Measurements from ENCODE around the gene NSFL1C.
"Not testable (repeated sequence)": the region's sequence is repeated elsewhere in the genome, so short reads cannot be mapped to it uniquely, and the experiment has no call there.

NSFL1C gene

GRCh38 chr20:1466211-1467081 is at the start of gene NSFL1C:
TSS of gene NSFL1C (minus strand) at chr20:1466849. CDS start at chr20:1466824, 25 bp downstream.
- FAIRE-seq (peak; percentile 26), DNase-seq (ENCODE audit: insufficient read length, low spot score) (peak; percentile 90)

- FAIRE-seq, result no peak
- no peak for DNase-seq (ENCODE audit: insufficient read length, low spot score)
Observed at GRCh38 chr20:1513801-1514200, 47.2 kb upstream of the NSFL1C start.

- FAIRE-seq (peak; percentile 9), DNase-seq (ENCODE audit: insufficient read length, low spot score) (peak; percentile 31)
Observed at GRCh38 chr20:1509237-1509636, 42.6 kb upstream of the NSFL1C start.

GRCh38 chr20:1508574-1508973 is 41.9 kb upstream of the NSFL1C start:
- FAIRE-seq, result no peak
- DNase-seq (ENCODE audit: insufficient read length, low spot score), result no peak

- no peak for FAIRE-seq
- no peak for DNase-seq (ENCODE audit: insufficient read length, low spot score)
Observed at GRCh38 chr20:1507276-1507675, 40.6 kb upstream of the NSFL1C start.

GRCh38 chr20:1505871-1506270 is 39.2 kb upstream of the NSFL1C start:
- FAIRE-seq (no peak), DNase-seq (ENCODE audit: insufficient read length, low spot score) (no peak)

GRCh38 chr20:1505361-1505760 is 38.7 kb upstream of the NSFL1C start:
- DNase-seq (ENCODE audit: insufficient read length, low spot score), result no peak
- no peak for FAIRE-seq

GRCh38 chr20:1503564-1504227 is 37.0 kb upstream of the NSFL1C start:
- DNase-seq (ENCODE audit: insufficient read length, low spot score), result peak; percentile 84
- FAIRE-seq, result peak; percentile 83

GRCh38 chr20:1500496-1500895 is 33.8 kb upstream of the NSFL1C start:
- FAIRE-seq, result no peak
- no peak for DNase-seq (ENCODE audit: insufficient read length, low spot score)

- no peak for DNase-seq (ENCODE audit: insufficient read length, low spot score)
- FAIRE-seq, result no peak
Observed at GRCh38 chr20:1499528-1500420, 33.1 kb upstream of the NSFL1C start.

- FAIRE-seq; DNase-seq (ENCODE audit: insufficient read length, low spot score): not testable (repeated sequence)
Observed at GRCh38 chr20:1497371-1497770, 30.7 kb upstream of the NSFL1C start.

- FAIRE-seq (no peak), DNase-seq (ENCODE audit: insufficient read length, low spot score) (no peak)
Observed at GRCh38 chr20:1496930-1497329, 30.3 kb upstream of the NSFL1C start.

GRCh38 chr20:1494436-1494835 is 27.8 kb upstream of the NSFL1C start:
- no peak for FAIRE-seq
- no peak for DNase-seq (ENCODE audit: insufficient read length, low spot score)

GRCh38 chr20:1493536-1493935 is 26.9 kb upstream of the NSFL1C start:
- no peak for FAIRE-seq

GRCh38 chr20:1491860-1492642 is 25.4 kb upstream of the NSFL1C start:
- FAIRE-seq (no peak), DNase-seq (ENCODE audit: insufficient read length, low spot score) (no peak)

More at GRCh38 chr20:1493536-1493935, 26.9 kb upstream of the NSFL1C start:
- DNase-seq (ENCODE audit: insufficient read length, low spot score), result no peak

- no peak for DNase-seq (ENCODE audit: insufficient read length, low spot score)
- no peak for FAIRE-seq
Observed at GRCh38 chr20:1491281-1491840, 24.7 kb upstream of the NSFL1C start, which contains the start of gene SIRPB2. TSS of gene SIRPB2 (minus strand) at chr20:1491420. CDS start at chr20:1491359, 61 bp downstream.

- FAIRE-seq (no peak), DNase-seq (ENCODE audit: insufficient read length, low spot score) (no peak)
Observed at GRCh38 chr20:1490643-1491195, 24.1 kb upstream of the NSFL1C start.

GRCh38 chr20:1489764-1490436 is 23.3 kb upstream of the NSFL1C start:
- DNase-seq (ENCODE audit: insufficient read length, low spot score) (no peak), FAIRE-seq (no peak)

GRCh38 chr20:1489325-1489724 is 22.7 kb upstream of the NSFL1C start:
- FAIRE-seq (no peak), DNase-seq (ENCODE audit: insufficient read length, low spot score) (no peak)

All from HTR-8/SVneo (cell line).